ENCODE results near the gene CSPG4. TPM values are rescaled to one million over a fixed set of nuclear protein-coding genes. Genes with fewer than 3 reads are reported as not detected.

CSPG4 gene
- total and polyA plus RNA-seq, 10 of the 15 experiments (the other 5 are each of a cell fraction or from before 2014, with no cell fraction given), result 0.02 to 2.2 (median 0.76) TPM

GRCh38 chr15:75646112-75646943, 66.3 kb downstream of the CSPG4 start:
- no peaks in the 10 kb centered on the region for H3K36me3 ChIP-seq (ENCODE audit: control insufficient read depth in 2 of 2, insufficient read depth in 2 of 2, low read length in 1 of 2)
- ATAC-seq (no peak), DNase-seq (ENCODE audit: low read depth, low spot score) (no peak), FAIRE-seq (no peak)
- H4K20me1 ChIP-seq (ENCODE audit: control insufficient read depth, insufficient read depth), result no peaks in the 10 kb centered on the region
- no peaks in the 10 kb centered on the region for H3K79me2 ChIP-seq (ENCODE audit: control insufficient read depth, insufficient read depth, low read length)
- ChIA-PET POLR2A (interaction anchor here (0.5 to 2.0 kb wide), 6 partner anchors 8 to 278 kb away, joined by 3 to 12 read pairs (median 4); partner anchors contain the start of genes MAN2C1 and SNUPN), CTCF (interaction anchor here (0.9 to 2.9 kb wide), 8 partner anchors 8 to 278 kb away, joined by 3 to 27 read pairs (median 4); partner anchors contain the start of gene MAN2C1), RAD21 (ENCODE audit: unreplicated experiment) (interaction anchor here (0.9 to 2.6 kb wide), 5 partner anchors 21 to 260 kb away, joined by 3 to 8 read pairs (median 5); partner anchors contain the start of gene SNUPN), SMC1A (ENCODE audit: uncharacterized antibody, unreplicated experiment) (interaction anchor here (0.6 to 1.9 kb wide), 4 partner anchors 21 to 279 kb away, joined by 3 to 10 read pairs (median 4); partner anchors contain the start of genes MAN2C1 and SNUPN)
- no peak overlapping the region for H3K4me3 ChIP-seq
- H3K27me3 ChIP-seq (replicated peaks in 1 of 2; ENCODE audit: control insufficient read depth in 2 of 2, insufficient read depth in 2 of 2, low read length in 1 of 2), result peaks cover 0 to 2% of the 10 kb centered on the region in 2 experiments; a peak in 2 of 4 replicates
- no peaks in the 10 kb centered on the region for H3K9me3 ChIP-seq (replicated peaks; ENCODE audit: control insufficient read depth, insufficient read depth, low read length)
- 0 out of 2 replicates have a peak, but pooled peaks cover 2% of the 10 kb centered on the region for H3K4me1 ChIP-seq (ENCODE audit: control insufficient read depth, insufficient read depth, low read length)
- no peak overlapping the region for H3K27ac ChIP-seq (ENCODE audit: control insufficient read depth, insufficient read depth)
- no TSS peak for BruUV-seq (replicated peaks)
- no peak for TF ChIP-seq KDM1A (IDR thresholded peaks at IDR 0.05; ENCODE audit: borderline replicate concordance)
- in situ Hi-C loops (cut with MboI), result no loop called here
- intact Hi-C loops (cut with micrococcal nuclease; ENCODE audit: unreplicated experiment), result loop anchor here (10.0 kb wide), 1 partner anchor 712 kb away; the partner anchor contains the start of gene COX5A
- WGBS (ENCODE audit: insufficient coverage, insufficient replicate concordance, low lambda C conversion rate, missing lambda C conversion rate), result 74% methylated on average over 5 of the region's 5 CpGs
- no peak overlapping the region for H3K9ac ChIP-seq (ENCODE audit: control insufficient read depth, insufficient read depth, low read length)
- no peak overlapping the region for H2AFZ ChIP-seq (ENCODE audit: control insufficient read depth, low read depth, low read length)
- H3K4me2 ChIP-seq (ENCODE audit: control insufficient read depth, insufficient read depth), result peak overlapping the region; percentile 94; the same call in 1 of the 2 replicates

GRCh38 chr15:75644376-75644775, 68.3 kb downstream of the CSPG4 start:
- in situ Hi-C loops (cut with MboI) (no loop called here), intact Hi-C loops (cut with micrococcal nuclease; ENCODE audit: unreplicated experiment) (loop anchor here (5.0 to 10.0 kb wide), 2 partner anchors 137 to 710 kb away; partner anchors contain the start of gene COX5A)
- H3K9me3 ChIP-seq (replicated peaks; ENCODE audit: control insufficient read depth, insufficient read depth, low read length), result no peaks in the 10 kb centered on the region
- no peak overlapping the region for H3K9ac ChIP-seq (ENCODE audit: control insufficient read depth, insufficient read depth, low read length)
- DNase-seq (ENCODE audit: low read depth, low spot score) (no peak), FAIRE-seq (no peak), ATAC-seq (no peak)
- no peak overlapping the region for H3K4me3 ChIP-seq
- 0 out of 2 replicates have a peak, but pooled peaks cover 2% of the 10 kb centered on the region for H3K4me1 ChIP-seq (ENCODE audit: control insufficient read depth, insufficient read depth, low read length)
- peaks cover 7% of the 10 kb centered on the region for H3K79me2 ChIP-seq (ENCODE audit: control insufficient read depth, insufficient read depth, low read length)
- H2AFZ ChIP-seq (ENCODE audit: control insufficient read depth, low read depth, low read length), result no peak overlapping the region
- no peak overlapping the region for H3K4me2 ChIP-seq (ENCODE audit: control insufficient read depth, insufficient read depth)
- RAD21 ChIA-PET (ENCODE audit: unreplicated experiment), result no interaction called here
- no TSS peak for BruUV-seq (replicated peaks)
- no peaks in the 10 kb centered on the region for H3K36me3 ChIP-seq (ENCODE audit: control insufficient read depth in 2 of 2, insufficient read depth in 2 of 2, low read length in 1 of 2)
- POLR2A ChIA-PET, result interaction anchor here (0.6 kb wide), 2 partner anchors 20 to 78 kb away, joined by 3 to 9 read pairs; no protein-coding TSS in a partner anchor
- CTCF ChIA-PET, result no interaction called here
- peaks cover 0 to 2% of the 10 kb centered on the region in 2 experiments; a peak in 2 of 4 replicates for H3K27me3 ChIP-seq (replicated peaks in 1 of 2; ENCODE audit: control insufficient read depth in 2 of 2, insufficient read depth in 2 of 2, low read length in 1 of 2)
- 55% methylated on average over 2 of the region's 2 CpGs for WGBS (ENCODE audit: insufficient coverage, insufficient replicate concordance, low lambda C conversion rate, missing lambda C conversion rate)
- H3K27ac ChIP-seq (ENCODE audit: control insufficient read depth, insufficient read depth), result no peak overlapping the region
- SMC1A ChIA-PET (ENCODE audit: uncharacterized antibody, unreplicated experiment), result interaction anchor here (1.2 kb wide), 1 partner anchor 203 kb away, joined by 3 read pairs; no protein-coding TSS in a partner anchor
- H4K20me1 ChIP-seq (ENCODE audit: control insufficient read depth, insufficient read depth), result no peaks in the 10 kb centered on the region
- TF ChIP-seq ZNF217 (IDR thresholded peaks at IDR 0.05) (no peak), POU2F2 (IDR thresholded peaks at IDR 0.05; ENCODE audit: borderline replicate concordance, low read depth, low read length) (no peak), ZBTB4 (CRISPR knock-in tag; IDR thresholded peaks at IDR 0.05) (no peak), NR2C1 (IDR thresholded peaks at IDR 0.05) (no peak), E2F8 (IDR thresholded peaks at IDR 0.05; ENCODE audit: low read depth, partially characterized antibody) (no peak), PML (IDR thresholded peaks at IDR 0.05; ENCODE audit: low read length) (no peak)
